Measurements from ENCODE around the gene TMEM18. TPM values are rescaled to one million over a fixed set of nuclear protein-coding genes. Genes with fewer than 3 reads are reported as not detected.

The TMEM18 gene
- total and polyA plus RNA-seq, 9 of the 15 experiments (the other 6 are each of a cell fraction or from before 2014, with no cell fraction given) = 12.8 to 55.9 (median 21.8) TPM

- no TSS peak for BruUV-seq (replicated peaks)
- Histone ChIP-seq H3K79me2 (ENCODE audit: control insufficient read depth, insufficient read depth, low read length) (no peaks in the 10 kb centered on the region), H3K9me1 (ENCODE audit: control insufficient read depth, insufficient read depth, low read length) (no peaks in the 10 kb centered on the region), H3K9ac (ENCODE audit: insufficient read depth in 1 of 2, low read depth in 2 of 2, low read length in 2 of 2) (no peak overlapping the region; a peak in 1 of 4 replicates), H4K20me1 (replicated peaks; ENCODE audit: control insufficient read depth, insufficient read depth, low read length) (no peaks in the 10 kb centered on the region), H3K27ac (ENCODE audit: extremely low read depth, low read depth, low read length) (no peak overlapping the region), H3K4me2 (ENCODE audit: insufficient read depth, low read length) (no peak overlapping the region), H3K4me1 (replicated peaks in 1 of 2; ENCODE audit: control insufficient read depth in 2 of 2, insufficient read depth in 2 of 2, low read length in 2 of 2) (peaks cover 0 to 9% of the 10 kb centered on the region in 2 experiments; a peak in 2 of 5 replicates), H3K4me3 (no peak overlapping the region), H2AFZ (ENCODE audit: low read depth, low read length) (no peak overlapping the region), H3K27me3 (ENCODE audit: control insufficient read depth in 2 of 2, insufficient read depth in 2 of 2, low read length in 2 of 2) (peaks cover 16 to 38% of the 10 kb centered on the region in 2 experiments; a peak in 4 of 5 replicates), H3K36me3 (ENCODE audit: control insufficient read depth, insufficient read depth, low read length) (no peaks in the 10 kb centered on the region), H3K9me3 (replicated peaks; ENCODE audit: control insufficient read depth, insufficient read depth, low read depth, low read length) (no peaks in the 10 kb centered on the region)
- ATAC-seq (peak; percentile 32; the same call in 2 of the 3 replicates), DNase-seq (ENCODE audit: extremely low read depth in 1 of 4, low spot score in 3 of 4) (peak in 1 of 4 experiments; percentile 14), FAIRE-seq (no peak)
- in situ Hi-C loops (cut with MboI) = no loop called here
- ChIA-PET POLR2A (interaction anchor here (0.5 kb wide), 1 partner anchor 21 kb away, joined by 3 read pairs; no protein-coding TSS in a partner anchor), CTCF (ENCODE audit: low intra/inter-chr PET ratio) (no interaction called here)
- WGBS (ENCODE audit: insufficient coverage, low coverage, missing lambda C conversion rate) = 7% methylated on average over 29 of the region's 29 CpGs
- intact Hi-C loops (cut with micrococcal nuclease) = no loop called here
- TF ChIP-seq MYNN (IDR thresholded peaks at IDR 0.05) = no peak
- TF ChIP-seq MYNN (CRISPR knock-in tag; IDR thresholded peaks at IDR 0.05) = no peak
- peak; percentile 94 for TF ChIP-seq ZNF263 (CRISPR knock-in tag; IDR thresholded peaks at IDR 0.05; ENCODE audit: borderline replicate concordance)
Measured at GRCh38 chr2:660586-661359, 16.4 kb downstream of the TMEM18 start.

- in situ Hi-C loops (cut with MboI) = no loop called here
- no peaks in the 10 kb centered on the region for H3K36me3 ChIP-seq (ENCODE audit: control insufficient read depth, insufficient read depth, low read length)
- CTCF ChIA-PET (ENCODE audit: low intra/inter-chr PET ratio) = no interaction called here
- no peaks in the 10 kb centered on the region for H4K20me1 ChIP-seq (replicated peaks; ENCODE audit: control insufficient read depth, insufficient read depth, low read length)
- no peaks in the 10 kb centered on the region for H3K79me2 ChIP-seq (ENCODE audit: control insufficient read depth, insufficient read depth, low read length)
- intact Hi-C loops (cut with micrococcal nuclease) = no loop called here
- no peak overlapping the region for H3K4me3 ChIP-seq
- peaks cover 0 to 9% of the 10 kb centered on the region in 2 experiments; a peak in 2 of 5 replicates for H3K4me1 ChIP-seq (replicated peaks in 1 of 2; ENCODE audit: control insufficient read depth in 2 of 2, insufficient read depth in 2 of 2, low read length in 2 of 2)
- H3K27me3 ChIP-seq (ENCODE audit: control insufficient read depth in 2 of 2, insufficient read depth in 2 of 2, low read length in 2 of 2) = peaks cover 17 to 44% of the 10 kb centered on the region in 2 experiments; a peak in 4 of 5 replicates
- WGBS (ENCODE audit: insufficient coverage, low coverage, missing lambda C conversion rate) = 10% methylated on average over 11 of the region's 12 CpGs
- no TSS peak for BruUV-seq (replicated peaks)
- H3K9me3 ChIP-seq (replicated peaks; ENCODE audit: control insufficient read depth, insufficient read depth, low read depth, low read length) = no peaks in the 10 kb centered on the region
- no peaks in the 10 kb centered on the region for H3K9me1 ChIP-seq (ENCODE audit: control insufficient read depth, insufficient read depth, low read length)
- no peak overlapping the region for H3K9ac ChIP-seq (ENCODE audit: insufficient read depth in 1 of 2, low read depth in 2 of 2, low read length in 2 of 2)
- no peak overlapping the region for H3K27ac ChIP-seq (ENCODE audit: extremely low read depth, low read depth, low read length)
- POLR2A ChIA-PET = no interaction called here
- DNase-seq (ENCODE audit: extremely low read depth in 1 of 4, low spot score in 3 of 4) (no peak), ATAC-seq (no peak), FAIRE-seq (no peak)
- TF ChIP-seq ZNF263 (CRISPR knock-in tag; IDR thresholded peaks at IDR 0.05; ENCODE audit: borderline replicate concordance) (peak; percentile 50; the same call in 1 of the 2 replicates), EZH2 (IDR thresholded peaks at IDR 0.05; ENCODE audit: borderline replicate concordance, low read depth, low read length) (peak; percentile 63; the same call in 1 of the 2 replicates), MNT (conservative IDR thresholded peaks at IDR 0.05) (no peak), SMAD4 (CRISPR knock-in tag; conservative IDR thresholded peaks at IDR 0.05) (no peak)
- H2AFZ ChIP-seq (ENCODE audit: low read depth, low read length) = no peak overlapping the region
- H3K4me2 ChIP-seq (ENCODE audit: insufficient read depth, low read length) = no peak overlapping the region
Measured at GRCh38 chr2:660029-660428, 17.2 kb downstream of the TMEM18 start.

Data from K562 (cell line).